NCI-H1092 (cell line): ENCODE data around the gene HSD17B8.
A peak's percentile ranks its signal among the peaks of the same experiment; 100 is the strongest.

Experiments used
- DNase-seq: peaks from one replicate; lab custom pipeline; 2025; lab: John Stamatoyannopoulos, UW

The HSD17B8 gene

DNA sequence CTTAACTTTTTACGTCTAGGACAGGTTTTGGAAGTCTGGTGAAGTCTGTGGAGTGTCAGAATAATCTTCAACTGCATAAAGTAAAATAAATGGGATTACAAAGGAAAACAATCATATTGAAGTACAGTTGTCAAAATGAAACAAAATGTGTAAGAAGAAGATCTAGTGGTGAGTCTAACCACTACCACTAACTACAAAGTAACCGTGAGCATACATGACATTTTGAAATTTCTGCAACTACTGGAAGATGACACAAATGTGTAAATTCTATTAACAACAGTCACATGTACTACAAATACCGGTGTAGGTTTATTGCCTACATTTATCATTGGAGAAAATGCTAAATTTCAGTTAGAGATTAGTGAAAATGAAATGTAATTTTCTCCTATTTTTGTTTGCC is 37.5 kb downstream of the HSD17B8 start:
- no peak for DNase-seq

DNA sequence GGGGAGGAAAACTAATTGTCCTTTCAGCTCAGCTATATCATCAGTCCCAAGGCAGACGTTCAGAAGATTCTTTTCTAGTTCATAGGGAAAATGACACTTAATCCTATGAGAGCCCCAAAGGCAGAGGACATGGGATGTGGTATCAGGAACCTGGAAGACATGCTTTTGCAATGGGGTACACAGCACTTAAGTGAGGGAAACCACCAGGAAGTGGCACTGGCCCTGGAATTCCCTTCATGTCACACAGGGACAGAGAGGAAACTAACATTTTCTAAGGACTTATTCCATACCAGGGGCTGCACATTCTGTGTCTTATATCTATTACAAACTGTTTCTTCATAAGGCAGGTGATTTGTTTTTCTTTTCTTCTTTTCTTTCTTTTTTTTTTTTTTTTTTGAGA is 39.0 kb downstream of the HSD17B8 start:
- DNase-seq = no peak

DNA sequence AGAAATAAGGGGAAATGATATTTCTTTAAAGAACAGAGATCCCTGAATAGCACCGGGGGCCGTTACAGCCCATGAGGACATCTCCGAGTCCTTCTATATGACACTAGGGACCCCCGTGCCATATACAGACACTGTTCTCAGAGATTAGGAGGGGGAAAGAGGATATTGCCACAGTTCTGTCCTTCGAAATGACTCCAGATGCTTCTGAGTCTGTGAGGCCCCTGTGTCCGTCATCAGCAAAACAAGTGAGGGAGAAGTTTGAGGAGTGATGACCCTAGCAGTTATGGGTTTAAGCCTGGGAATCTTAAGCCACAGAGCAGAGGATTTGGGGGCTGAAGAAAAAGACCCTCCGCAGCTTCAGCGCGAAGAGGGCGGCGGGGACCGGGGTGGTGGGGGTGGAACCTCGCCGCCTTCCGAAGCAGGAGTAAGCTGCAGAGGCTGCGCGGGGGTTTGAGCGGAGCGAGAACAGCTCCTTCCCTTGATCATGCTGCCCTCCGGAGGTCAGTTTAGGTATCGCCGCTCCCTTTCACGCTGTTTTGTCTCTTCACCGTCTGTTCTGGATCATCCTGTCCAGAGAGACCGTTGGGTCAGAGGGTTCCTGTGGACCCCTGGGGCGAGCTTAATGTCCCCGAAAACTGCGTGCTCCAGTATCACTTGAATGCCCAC is 43.7 kb downstream of the HSD17B8 start:
- DNase-seq = peak; percentile 62

DNA sequence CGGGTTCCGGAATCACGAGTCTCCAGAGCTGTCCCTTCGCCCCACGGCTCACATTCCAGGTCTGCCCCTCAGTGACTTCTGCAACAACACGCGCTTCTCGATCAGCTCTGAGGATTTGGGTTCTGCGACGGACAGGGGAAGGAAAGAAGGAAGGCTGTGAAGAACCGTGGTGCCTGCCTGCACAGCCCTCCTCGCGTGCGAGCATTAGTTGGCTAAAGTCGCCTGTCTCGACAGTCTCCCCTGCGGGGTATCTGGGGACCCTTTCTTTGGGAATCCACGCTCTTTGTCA is 44.1 kb downstream of the HSD17B8 start:
- no peak for DNase-seq

DNA sequence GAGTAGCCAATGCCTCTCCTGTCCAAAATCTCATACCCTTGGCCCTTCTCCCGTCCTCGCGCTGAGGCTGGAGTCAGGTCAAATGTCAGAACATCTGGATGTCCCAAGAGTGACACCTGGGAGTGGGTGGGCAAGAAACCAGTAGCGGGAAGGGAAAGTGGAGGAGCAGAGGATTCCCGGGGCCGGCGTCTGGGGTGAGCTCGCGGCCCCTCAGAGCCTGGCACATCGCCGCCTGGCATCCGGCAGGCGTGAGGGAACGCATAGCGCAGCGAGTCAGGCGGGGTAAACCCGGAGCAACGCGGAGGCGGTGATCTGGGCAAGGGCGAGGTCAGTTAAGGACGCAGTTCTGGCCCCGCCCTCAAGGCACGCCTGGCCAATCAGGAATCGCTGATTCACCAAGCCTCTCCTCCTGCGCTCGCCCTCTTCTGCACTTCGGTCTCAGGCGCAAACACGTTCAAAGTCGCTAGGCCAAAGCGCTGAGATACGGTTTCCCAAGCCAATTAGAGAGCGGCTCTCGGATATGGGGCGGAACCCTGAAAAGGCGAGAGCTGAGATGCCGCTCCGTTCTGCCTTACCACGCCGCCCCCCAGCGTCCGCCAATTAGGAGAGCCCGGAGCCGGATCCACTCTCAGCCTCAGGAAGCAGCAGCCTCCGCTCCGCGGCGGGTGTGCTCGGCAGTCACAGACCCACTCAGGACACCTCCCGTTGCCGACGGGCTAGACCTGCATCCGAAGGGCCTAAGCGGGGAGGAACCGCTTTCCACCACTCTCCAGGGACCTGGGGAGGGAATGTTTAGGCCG is 44.7 kb downstream of the HSD17B8 start:
- peak; percentile 95 for DNase-seq

DNA sequence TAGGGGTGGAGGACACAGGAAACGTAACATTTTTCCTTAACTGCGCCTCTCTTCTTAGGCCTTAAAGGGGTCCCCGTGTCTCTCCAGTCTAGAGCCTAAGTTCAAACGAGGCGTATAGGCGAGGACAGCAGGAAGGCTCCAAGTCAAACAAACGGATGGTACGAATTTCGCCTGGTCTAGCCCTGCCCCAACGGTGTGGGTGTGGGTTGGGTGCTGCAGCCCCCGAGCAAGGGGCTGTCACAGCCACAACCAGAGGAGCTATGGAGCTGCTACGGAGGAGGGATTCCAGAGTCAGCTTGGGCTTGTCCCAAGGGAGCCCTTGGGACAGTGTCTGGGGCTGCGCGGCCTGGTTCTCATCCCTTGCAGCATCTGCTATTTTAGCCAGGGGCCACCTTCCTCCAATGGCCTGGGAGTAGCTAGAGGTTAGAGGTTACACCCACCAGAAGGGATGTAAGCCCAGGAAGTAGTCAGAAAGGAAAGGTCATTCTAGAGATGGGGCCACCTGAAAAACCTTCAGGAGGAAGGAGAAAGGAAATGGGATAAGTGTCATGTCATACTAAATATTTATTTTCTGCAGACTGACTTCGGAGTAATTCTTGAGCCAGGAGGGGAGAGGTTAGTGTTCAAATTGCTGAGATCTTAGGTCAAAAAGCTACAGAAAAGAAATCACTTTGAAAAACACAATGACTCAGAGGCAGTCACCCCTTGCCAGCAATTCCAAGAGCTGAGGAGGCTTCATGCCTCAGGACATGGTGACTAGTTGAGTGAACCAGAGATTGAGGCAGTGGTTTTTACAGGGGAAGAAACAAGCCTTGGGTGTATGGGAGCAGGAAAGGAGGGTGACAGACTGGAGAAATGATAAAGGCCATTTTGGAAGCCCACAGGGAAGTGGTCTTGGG is 45.5 kb downstream of the HSD17B8 start:
- DNase-seq = no peak

DNA sequence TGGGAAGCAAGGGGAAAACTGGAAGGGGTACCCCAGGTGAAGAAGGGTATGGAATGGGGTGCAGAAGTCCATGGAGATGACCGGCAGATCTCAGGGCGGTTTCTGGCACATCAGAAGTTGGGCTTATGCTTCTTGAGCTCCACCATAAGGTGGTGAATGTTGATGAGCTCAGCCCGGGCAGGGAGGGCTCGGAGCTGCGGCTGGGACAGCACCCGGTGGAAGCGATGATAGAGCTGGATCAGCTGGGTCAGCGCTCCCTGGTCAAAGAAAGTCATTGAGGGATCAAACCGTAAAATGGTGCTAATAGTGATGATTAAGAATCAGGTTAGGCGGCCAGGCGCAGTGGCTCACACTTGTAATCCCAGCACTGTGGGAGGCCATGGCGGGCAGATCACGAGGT is 46.3 kb downstream of the HSD17B8 start:
- no peak for DNase-seq

DNA sequence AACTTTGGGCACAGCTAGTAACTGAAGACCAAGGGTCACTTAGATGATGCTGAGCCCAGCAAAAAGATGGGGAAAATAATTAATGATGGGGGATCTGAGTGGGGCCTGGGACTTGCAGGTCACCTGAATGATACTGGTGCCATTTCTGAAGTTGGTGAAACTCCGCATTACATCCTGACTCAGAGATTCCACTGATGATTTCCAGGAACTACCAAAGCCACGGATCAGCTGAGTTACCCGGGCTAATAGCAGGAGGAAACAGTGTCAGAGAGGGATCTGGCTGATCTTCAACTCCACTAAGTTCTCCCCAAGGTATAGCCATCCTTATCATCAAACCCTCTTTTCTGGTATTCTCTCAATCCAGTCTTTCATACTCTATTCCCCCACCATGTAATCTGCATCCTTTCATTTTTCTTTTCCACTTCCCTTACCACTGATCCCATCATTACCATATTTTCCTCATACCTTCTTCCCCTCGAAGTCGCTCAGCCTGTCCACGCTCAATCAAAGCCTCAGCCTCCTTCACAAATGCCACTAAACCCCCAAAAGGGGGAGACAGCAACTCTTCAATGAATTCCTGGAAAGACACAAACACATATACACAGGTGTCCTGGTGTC is 47.0 kb downstream of the HSD17B8 start:
- no peak for DNase-seq

DNA sequence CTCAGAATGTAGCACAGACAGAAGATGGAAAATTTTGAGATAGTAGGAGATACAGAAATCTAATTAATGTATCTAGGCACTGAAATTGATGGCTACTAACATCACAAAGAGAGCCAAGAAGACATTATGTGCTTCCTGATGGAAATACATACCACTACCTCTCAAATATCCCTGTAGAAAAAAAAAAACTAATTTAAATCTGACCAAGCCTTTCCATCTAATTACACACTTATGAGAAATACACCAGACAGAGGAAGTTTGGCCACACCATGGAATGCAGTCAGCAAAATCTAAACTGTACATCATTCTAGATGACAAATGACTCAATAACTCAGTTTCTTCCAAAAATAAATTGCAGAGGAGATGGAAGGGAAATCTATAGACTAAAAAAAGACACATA is 48.3 kb downstream of the HSD17B8 start:
- no peak for DNase-seq

DNA sequence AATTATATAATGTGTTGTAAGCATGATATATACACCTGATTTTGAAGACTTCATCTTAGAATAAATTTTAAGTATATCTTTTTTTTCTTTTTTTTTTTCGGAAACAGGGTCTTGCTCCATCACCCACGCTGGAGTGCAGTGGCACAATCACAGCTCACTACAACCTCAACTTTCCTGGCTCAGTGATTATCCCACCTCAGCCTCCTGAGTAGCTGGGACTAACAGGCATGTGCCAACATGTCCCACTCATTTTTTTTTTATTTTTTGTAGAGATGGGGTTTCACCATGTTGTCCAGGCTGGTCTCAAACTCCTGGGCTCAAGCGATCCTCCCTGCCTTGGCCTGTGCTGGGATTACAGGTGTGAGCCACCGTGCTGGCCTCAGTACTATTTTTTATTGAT is 50.1 kb downstream of the HSD17B8 start:
- DNase-seq = no peak
